ENCODE results near the gene PRR23E. TPM values are rescaled to one million over a fixed set of nuclear protein-coding genes. Genes with fewer than 3 reads are reported as not detected.

PRR23E gene, protein sequence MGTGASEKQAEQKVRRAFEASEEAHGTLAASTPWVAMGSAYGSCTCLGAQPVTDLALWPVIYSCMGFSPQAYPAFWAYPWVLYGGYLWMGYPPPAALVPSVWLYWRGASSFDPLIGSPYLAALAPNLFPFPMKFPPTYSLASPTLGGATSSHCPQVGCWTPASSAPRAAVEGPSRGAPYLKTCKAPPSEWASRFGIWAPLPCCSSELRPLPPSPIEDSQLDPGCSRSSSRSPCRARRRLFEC
- not detected for total RNA-seq

DNA sequence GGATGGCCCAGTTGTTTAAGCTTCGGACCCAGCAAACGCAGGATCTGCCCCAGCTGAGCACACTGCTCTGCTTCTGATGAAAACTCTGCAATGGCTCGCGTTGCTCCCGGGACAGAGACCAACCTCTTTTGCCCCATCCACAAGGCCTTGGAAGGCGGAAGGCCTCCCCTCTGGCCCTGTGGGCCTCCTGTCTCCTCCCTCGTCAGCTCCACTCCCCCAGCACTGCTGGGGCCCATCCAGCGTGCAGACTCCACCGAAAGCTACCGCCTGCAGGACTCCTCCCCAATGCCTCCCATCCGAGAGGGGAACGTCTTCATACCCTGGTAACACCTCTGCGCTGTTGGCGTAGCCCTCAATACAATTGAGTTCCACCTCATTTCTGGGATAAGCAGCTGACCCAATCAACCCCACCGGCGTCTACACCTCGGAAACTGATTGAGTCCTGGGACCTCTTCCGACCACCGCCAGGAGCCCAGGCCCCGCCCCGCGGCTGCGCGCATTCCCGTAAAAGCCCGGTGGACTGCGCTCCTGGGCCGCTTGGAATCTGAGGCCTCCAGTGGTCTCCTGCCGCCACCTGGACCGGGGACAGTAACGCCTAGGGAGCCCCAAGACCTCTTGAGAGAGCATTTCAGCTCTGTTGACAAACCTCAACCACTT lies at the start of gene PRR23E:
Gene PRR23E (plus strand): TSS at position 556 of the 657 bp plus-strand sequence. CDS start 3,555 bp downstream, outside the sequence.
- no peak for DNase-seq (ENCODE audit: low spot score)

DNA sequence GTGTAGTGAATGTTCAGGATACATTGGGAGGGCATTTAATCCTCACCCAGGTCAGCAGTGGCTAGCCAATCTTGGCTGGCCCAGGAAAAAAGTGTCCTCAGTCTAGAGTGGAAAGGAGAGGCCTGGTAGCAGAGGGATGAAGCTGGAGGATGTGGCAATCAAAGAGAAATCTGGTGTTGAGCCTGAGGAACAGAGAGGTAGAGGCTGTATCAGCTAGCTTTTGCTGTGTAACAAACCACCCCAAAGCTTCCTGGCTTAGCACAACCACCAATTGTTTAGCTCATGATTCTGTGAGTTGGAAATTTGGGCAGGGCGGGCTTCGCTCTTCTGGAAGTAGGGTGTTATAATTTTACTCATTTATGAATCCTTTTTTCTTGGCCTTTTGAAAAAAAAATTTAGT lies 49.8 kb upstream of the PRR23E start:
- DNase-seq (ENCODE audit: low spot score) = no peak

DNA sequence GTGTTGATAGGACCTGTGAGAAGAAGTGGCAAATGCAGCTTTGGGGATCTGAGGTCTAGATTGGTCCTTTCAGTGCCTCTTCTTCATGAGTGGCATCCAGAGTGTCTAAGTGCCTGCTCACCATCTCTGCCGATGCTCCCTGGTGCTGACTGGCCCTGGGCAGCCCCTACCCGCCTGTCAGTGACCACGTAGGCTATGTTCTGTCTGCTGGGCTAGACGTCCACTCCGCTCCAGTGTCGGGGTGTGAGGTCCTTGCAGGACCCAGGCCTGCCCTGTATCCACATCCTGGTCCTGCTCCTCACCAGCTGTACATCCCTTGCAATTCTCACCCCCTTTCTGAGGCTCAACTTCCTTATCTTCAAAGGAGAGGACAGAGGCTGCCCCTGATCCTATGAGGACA lies 48.3 kb upstream of the PRR23E start:
- DNase-seq (ENCODE audit: low spot score) = no peak

DNA sequence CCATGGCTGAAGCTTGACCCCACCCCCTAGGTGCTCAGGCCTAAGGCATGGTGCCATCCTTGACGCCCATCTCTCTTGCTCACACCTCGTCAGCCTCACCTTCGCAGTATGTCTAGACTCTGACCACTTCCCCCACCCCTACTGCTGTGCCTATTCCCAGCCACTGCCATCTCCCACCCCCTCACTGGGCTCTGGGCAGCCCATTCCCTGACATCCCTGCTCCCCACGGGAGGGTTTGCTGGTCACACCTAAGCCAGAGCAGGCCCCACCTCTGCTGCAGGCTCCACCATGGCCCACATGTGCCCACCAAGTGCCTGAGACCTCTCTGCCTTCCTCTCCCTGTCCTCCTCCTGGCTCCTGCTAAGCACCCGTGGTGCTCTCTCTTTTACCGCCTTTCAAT lies 47.7 kb upstream of the PRR23E start:
- DNase-seq (ENCODE audit: low spot score) = no peak

DNA sequence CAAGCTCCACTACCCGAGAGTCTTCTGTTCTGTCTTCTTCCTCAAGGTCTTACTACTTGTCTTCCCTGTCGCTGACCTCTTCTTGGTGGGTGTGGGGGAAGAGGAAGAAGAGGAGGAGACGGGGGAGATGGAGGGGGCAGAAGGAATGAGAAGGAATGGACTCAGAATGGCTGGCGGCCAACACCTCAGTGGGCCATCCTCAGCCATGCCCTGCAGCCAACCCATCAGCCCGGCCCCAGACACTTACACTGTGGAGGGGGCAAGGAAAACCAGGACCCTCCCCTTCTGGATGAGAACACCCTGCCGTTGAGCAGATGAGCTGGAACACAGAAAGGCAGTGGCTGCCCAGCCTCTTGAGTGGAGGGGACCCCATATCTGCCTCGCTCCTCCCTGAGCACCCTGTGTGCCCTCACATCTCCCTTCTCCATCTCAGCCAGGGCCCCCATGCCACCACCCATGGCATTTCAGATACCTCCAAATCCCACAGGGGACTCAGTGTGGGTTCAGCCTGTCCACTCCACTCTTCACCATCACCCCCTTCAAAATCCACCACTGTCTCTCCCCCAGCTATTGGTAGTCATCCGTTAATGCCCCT lies 45.5 kb upstream of the PRR23E start:
- DNase-seq (ENCODE audit: low spot score) = no peak

DNA sequence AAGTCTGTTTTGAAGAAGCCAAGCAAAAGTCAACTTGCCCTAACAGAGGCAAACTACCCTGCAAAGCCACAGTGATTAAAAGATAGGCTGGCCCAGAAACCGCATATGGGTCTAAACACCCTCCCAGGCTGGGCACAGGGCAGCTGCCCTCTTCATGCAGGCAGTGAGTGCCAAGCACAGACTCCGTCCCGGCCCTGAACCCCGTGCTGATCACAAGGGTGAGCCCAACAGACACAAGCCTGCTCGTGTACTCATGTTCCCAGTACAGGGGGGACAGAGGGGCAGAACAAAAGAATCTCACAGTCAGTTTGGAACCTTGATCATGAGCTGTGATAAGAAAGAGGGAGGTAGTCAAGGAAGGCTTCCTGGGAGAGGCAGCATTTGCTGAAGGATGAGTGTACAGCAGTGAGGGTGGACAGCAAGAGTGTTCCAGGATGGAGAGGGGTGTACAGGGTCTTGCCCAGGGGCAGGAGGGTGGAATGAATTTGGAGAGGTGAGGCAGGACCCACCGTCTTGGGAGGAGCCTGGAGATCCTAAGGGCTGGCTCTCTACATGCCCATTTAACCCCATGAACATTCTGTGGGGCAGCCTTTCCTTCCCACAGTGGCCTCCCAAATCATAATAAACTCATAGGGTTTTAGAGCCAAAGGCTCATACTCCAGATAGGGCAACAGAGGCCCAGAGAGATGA lies 43.2 kb upstream of the PRR23E start:
- DNase-seq (ENCODE audit: low spot score) = no peak

DNA sequence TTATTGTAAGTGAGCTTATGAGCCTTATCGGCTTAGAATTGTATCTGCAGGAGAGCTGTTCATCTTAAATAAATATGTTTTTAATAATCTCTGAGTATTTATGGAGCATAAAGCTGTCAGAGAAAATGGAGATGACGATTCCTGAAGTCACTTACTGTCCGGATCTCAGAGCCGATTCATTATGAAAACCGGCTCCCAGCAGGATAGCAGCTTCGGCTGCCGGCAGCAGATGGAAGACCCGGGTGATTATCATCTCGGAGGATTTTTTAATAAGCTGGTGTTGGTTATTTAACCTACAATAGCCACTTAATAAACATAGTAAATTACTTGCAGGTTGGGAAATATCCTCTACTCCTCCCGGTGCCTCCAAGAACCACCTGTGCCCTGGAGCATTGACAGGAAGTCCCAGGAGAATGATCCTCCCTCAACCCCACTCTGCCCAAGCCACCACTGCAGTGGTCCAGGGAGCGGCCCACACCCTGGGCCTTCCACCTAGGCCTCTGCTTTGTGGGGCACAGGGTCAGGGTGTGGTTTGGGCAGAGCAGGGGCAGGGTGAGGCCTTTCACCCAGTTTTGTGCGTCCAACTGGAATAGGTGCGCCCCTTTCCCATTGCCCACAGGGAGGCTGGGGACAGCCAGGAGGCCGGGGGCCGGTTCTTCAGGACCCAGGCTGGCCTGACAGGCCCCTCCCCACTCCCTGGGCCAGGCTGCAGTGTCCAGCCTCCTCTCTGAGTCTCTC lies 42.2 kb upstream of the PRR23E start:
- DNase-seq (ENCODE audit: low spot score) = no peak

DNA sequence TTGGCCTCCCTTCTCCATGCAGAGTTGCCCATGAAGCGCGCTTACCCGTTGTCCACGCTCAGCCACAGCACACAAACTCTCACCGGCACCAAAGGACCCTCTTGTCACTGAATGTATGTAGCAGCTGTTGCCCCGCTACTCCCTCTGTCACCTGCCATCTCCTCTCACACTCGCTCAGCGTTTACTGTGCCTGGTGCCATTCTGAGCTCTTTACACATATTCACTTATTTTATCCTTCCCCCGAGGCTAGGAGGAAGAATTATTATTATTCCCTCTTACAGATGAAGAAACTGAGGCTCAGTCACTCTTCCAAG lies 41.7 kb upstream of the PRR23E start:
- no peak for DNase-seq (ENCODE audit: low spot score)

DNA sequence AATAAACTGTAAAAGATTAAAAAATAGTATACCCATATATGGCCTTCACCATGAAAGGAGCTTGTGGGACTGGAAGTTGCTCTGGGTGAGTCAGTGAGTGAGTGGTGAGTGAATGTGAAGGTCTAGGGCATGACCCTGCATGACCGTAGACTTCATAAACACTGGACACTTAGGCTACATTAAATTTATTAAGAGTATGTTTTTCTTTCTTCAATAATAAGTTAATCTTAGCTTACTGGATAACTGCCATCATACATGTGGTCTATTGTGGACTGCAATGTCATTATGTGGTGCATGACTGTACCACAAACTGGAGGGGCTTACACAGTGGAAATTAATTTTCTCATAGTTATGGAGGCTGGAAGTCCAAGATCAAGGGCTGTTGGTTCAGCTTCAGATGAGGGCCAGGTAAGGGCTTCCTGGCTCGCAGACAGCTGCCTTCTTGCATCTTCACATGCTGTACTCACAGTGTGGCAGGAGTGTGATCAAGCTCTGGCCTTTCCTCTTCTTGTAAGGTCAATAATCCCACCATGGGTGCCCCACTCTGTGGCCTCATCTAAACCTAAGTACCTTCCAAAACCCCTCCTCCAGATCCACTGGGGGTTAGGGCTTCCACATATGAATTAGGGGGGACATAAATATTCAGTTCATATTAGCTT lies 40.8 kb upstream of the PRR23E start:
- DNase-seq (ENCODE audit: low spot score) = no peak

DNA sequence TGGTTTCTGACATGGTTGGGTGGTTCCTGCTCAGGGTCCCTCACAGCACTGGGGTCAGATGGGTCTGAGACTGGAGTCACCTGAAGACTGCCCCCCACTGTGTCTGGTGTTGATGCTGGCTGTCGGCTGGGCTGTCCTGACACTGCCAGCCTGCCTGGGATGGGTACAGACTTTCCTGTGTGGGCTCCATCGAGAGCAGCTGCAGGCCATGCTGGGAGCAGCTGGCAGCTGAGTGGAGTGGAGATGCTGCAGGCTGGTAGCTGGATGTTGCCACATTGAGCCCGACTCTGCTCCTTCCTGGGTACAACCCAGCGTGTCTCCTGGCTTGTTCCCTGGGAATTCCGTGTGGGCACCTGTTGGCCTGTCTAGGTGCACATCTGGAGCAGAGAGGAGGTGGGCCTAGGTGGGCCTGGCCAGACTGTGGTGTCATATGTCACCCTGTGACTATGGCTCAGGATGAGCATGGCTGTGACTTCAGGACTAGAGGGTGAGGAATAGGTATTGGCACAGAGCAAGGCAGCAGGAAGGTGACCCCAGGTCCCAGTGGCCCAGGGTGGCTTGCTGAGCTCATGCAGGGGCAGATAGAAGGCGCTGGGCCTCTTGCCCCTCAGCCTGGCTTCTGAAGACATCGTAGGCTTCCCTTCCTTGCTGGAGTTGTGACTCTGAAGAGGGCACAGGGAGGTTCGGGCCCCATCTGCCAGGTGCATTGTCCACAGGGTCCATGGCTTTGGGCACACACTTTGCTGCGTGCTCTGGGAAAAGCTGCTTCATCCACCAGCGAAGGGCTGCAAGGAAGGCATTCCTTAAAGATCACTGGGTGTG lies 40.0 kb upstream of the PRR23E start:
- DNase-seq (ENCODE audit: low spot score) = no peak

DNA sequence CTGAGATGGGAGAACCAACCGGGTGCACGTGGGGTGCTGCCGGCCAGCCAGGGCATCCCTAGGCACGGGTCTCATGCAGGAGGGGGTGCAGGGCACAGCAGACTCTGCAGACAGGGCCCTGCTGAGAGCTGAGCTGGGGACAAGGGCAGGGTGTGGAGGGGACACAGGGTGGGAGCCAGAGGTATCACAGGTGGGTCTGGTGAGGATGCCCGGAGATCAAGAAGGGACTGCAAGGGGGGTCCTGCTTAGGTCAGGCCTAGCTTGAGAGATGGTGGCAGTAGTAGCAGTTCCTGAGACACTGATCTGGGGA lies 39.5 kb upstream of the PRR23E start:
- DNase-seq (ENCODE audit: low spot score) = no peak

DNA sequence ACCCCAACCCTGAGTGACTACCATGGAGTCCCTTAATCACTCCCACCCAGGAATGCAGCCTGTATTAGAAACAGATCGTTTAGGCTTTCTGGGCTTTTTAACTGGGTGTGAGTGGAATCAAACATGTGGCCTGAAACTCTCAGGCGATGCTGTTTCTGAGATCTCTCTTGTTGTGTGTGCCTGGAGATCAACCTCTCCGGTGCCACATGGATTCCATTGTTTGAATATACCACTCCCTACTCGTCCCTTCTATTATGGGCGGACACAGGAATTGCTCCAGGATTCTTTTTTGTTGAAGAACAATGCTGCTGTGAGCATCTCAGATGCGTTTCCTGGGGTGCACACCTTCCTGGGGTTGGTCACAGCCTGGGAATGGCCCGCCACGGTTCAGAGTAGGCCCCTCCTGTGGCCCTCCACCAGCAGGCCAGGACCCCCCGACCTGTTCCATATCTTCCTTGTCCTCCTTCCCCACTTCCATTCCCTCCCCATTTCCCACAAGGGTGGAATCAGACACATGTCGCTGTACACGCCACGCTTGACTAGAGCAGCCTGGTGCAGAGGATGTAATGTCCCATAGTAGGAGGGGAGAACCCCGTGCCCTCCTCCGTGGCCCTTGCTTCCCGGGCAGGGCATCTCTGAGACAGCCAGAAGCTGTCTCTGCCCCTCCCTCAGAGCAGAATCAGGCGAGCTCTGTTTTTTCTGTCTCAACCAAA lies 36.4 kb upstream of the PRR23E start:
- DNase-seq (ENCODE audit: low spot score) = no peak

DNA sequence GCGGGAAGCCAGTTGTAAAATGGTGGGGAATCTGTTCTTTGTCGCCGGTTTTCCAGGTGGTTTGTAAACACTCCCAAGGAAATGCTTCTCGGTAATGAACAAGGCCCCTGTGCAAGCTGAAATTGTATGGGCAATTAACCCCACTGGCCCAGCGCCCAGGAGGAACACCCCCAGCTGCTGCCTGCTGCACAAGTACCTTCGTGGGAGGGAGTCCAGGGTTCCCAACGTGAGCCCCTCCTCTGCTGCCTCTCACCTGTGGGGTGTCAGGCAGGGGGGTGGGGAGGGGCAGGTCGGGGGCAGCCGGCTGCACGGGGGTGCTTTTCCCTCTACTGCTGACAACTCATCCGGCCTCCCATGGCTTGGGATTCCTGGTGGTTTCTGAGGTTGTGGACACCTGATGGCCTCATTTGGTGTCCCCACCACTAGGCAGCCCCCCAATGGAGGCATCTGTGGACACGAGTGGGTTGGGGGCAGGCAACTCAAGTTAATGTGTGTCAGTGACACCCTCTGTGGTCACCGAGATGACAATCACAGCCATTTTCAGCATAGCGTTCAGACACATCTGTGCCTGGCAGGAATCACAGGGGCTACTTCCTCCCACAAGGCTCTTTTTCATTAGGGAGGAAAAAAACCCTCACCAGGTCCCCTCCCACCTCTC lies 35.6 kb upstream of the PRR23E start:
- no peak for DNase-seq (ENCODE audit: low spot score)

DNA sequence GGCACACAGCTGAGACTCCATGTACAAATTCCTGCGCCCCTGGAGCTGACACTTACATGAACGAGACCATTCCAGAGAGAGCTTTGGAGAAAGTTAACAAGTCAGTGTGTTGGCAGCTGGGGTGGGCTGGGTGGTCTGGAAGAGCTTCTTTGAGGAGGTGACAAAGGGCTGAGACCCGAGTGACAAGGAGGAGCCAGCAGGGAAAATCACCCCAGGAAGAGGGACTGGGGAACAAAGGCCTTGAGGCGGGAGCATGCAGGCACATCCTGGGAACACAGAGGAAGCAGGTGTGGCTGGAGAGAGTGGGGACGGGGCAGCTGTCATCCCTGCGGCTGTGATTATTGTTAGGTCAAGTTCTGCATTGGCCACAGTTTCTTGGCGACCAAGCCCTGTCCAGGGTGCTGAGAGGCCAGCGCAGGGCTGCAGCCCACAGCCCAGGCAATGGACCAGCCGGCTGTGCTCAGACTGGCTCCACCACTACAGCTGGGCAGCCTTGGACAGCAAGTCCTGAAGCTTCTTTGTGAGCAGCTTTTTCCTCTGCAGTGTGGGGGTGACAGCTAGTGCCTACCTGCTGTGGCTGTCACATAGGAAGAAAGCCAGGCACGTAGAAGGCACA lies 34.2 kb upstream of the PRR23E start:
- no peak for DNase-seq (ENCODE audit: low spot score)

DNA sequence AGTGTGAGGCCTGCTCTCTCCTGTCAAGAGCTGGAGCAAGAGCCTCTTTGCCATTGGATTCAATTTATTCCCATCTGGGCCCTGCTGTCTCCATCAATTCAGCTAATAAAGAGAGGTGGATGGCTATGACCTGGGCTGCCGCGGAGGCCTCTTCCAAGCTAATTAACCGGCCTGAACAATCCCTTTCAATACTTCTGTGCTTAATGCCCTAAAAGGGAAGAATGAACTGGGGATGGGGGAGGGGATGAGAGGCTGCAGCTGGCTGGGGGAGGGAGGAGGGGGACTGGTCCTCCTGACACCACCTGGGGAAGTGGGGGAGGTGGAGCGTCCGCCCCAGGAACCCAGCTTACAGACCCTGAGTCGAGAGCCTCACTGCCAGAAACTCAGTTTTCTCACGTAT lies 33.4 kb upstream of the PRR23E start:
- no peak for DNase-seq (ENCODE audit: low spot score)

DNA sequence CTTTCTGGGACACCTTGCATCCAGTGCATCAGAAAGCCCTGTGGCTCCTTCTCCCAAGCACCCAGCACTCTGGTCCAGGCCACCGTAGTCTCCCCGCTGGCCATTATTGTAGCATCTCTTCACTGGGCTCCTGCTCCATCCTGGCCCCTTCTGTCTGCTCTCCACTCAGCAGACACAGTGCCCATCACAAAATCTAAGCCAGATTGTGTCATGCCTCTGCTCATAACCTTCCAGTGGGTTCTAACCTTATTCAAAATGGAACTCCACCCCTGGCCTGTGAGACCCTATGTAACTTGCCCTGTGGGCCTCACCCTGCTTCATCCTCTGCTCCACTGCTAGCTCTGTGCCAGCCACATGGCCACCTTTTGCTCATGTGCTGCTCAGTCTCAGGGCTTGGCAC lies 31.7 kb upstream of the PRR23E start:
- no peak for DNase-seq (ENCODE audit: low spot score)

DNA sequence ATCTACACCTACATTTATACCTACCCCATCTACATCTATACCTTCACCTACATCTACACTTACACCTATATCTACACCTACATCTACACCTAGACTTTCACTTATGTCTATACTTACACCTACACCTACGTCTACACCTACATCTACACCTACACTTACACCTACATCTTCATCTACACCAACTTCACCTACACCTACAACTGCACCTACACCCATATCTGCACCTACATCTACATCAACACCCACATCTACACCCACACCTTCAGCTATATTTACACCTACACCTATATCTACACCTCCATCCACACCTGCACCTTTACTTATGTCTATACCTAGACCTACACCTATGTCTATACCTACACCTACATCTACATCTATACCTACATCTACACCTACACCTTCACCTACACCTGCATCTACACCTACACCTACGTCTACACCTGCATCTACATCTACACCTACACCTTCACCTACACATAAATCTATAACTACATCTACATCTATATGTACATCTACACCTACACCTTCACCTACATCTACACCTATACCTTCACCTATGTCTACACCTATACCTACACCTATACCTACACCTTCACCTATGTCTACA lies 30.9 kb upstream of the PRR23E start:
- DNase-seq (ENCODE audit: low spot score) = no peak

DNA sequence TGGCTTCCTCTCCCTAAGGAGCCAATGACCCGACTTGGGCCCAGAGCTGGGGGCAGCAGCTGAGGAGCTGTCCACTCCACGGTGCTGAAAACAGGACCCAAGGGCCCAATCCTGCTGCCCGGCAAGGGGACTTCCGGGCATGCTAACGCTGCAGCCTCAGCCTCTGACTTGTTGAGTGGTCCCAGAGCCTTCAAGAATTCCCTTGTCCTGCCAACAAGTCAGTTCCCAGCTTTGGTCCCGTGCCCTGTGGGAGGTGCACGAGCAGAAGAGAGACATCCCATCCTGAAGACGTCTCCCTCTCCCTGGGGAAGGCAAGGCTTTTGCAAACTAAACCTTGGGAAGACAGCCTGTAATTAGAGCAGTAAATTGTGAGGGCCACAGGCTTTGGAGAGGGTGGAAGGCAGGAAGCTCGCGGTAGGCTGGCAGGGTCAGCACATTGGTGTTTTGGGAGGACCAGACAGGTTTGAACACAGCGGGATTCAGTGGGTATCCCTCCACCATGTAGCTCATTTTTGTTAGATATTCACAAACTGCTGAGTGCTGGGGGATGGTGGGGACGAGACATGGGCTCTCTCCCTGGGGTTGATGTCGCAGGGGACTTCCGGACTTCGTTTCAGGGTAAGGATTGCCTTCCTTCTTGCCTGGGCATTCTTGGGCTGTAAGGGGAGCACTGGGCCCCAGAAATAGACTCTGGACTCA lies 29.8 kb upstream of the PRR23E start:
- no peak for DNase-seq (ENCODE audit: low spot score)

Data from ureter (tissue), 1 donor.